HEK293T (cell line): ENCODE measurements around the gene MYO19.

Source experiments
- BHLHE40 ChIP-seq: fragments of 450-650 bp; IDR thresholded peaks from 2 replicates; pipeline ENCODE4 v1.6.1; 2016; ENCODE audit warnings: mild to moderate bottlenecking, moderate library complexity, borderline replicate concordance
- CTBP1 ChIP-seq: fragments of 450-650 bp; IDR thresholded peaks from 2 replicates; pipeline ENCODE4 v1.6.1; 2016; ENCODE audit warnings: borderline replicate concordance
- ELF4 ChIP-seq: fragments of 450-650 bp; IDR thresholded peaks from 2 replicates; pipeline ENCODE4 v1.6.1; 2017; ENCODE audit warnings: antibody characterized with exemption
- FOXK2 ChIP-seq: fragments of 450-650 bp; IDR thresholded peaks from 2 replicates; pipeline ENCODE4 v1.6.1; 2016; ENCODE audit warnings: mild to moderate bottlenecking
- FOXM1 ChIP-seq: fragments of 450-650 bp; IDR thresholded peaks from 2 replicates; pipeline ENCODE4 v1.6.1; 2017; ENCODE audit warnings: mild to moderate bottlenecking, borderline replicate concordance
- NFRKB ChIP-seq: fragments of 450-650 bp; IDR thresholded peaks from 2 replicates; pipeline ENCODE4 v1.6.1; 2016; ENCODE audit warnings: mild to moderate bottlenecking, moderate library complexity
- PKNOX1 ChIP-seq: fragments of 450-650 bp; IDR thresholded peaks from 2 replicates; pipeline ENCODE4 v1.6.1; 2016
- SP1 ChIP-seq: fragments of 450-650 bp; IDR thresholded peaks from 2 replicates; pipeline ENCODE4 v1.6.1; 2017
- SUZ12 ChIP-seq: fragments of 450-650 bp; IDR thresholded peaks from 2 replicates; pipeline ENCODE4 v1.6.1; 2016; ENCODE audit warnings: mild to moderate bottlenecking
- ZNF384 ChIP-seq: fragments of 450-650 bp; IDR thresholded peaks from 2 replicates; pipeline ENCODE4 v1.6.1; 2016

DNA sequence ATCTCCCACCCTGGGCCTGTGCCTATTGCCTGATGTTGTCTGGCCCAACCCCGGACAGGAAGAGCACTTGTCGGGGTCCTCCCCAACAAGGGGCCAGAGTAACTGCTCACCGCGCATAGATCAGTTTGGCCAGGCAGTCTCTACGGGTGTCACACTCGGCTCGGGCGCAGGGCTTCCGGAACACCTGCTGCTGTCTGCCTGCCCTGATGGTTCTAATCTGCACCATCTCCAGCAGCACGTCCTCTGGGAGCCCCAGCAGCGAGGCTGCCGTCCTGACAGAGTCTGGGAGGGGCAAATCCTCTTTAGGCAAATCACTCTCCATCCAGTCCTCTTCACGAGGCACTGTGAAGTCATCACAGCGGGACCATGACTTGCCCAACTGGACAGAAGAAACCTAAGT, 24.0 kb downstream of the MYO19 start:
- no peak for TF ChIP-seq ZNF384
- no peak for TF ChIP-seq FOXM1
- TF ChIP-seq BHLHE40, result no peak
- no peak for TF ChIP-seq SUZ12
- no peak for TF ChIP-seq ELF4
- TF ChIP-seq SP1, result no peak
- TF ChIP-seq CTBP1, result no peak
- no peak for TF ChIP-seq NFRKB
- no peak for TF ChIP-seq PKNOX1
- no peak for TF ChIP-seq FOXK2
